Measurements from ENCODE around the gene EPHA1.

DNA sequence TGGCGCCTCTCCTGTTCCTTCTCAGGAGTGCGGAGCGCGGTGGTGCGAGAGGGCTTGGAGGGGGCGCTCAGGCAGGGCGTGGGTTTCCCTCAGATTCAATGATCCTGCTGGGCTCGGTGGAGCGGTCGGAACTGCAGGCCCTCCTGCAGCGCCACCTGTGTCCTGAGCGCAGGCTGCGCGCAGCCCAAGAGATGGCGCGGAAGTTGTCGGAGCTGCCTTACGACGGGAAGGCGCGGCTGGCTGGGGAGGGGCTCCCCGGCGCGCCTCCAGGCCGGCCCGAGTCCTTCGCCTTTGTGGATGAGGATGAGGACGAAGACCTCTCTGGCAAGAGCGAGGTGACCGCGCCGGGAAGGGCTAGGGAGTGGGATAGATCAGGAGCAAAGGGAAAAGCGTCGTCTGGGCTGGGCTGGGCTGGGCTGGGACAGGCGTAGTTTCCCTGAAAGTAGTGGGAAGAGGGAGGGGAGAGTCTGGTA lies 63.2 kb downstream of the EPHA1 start:
- TF ChIP-seq, protein P1, sequence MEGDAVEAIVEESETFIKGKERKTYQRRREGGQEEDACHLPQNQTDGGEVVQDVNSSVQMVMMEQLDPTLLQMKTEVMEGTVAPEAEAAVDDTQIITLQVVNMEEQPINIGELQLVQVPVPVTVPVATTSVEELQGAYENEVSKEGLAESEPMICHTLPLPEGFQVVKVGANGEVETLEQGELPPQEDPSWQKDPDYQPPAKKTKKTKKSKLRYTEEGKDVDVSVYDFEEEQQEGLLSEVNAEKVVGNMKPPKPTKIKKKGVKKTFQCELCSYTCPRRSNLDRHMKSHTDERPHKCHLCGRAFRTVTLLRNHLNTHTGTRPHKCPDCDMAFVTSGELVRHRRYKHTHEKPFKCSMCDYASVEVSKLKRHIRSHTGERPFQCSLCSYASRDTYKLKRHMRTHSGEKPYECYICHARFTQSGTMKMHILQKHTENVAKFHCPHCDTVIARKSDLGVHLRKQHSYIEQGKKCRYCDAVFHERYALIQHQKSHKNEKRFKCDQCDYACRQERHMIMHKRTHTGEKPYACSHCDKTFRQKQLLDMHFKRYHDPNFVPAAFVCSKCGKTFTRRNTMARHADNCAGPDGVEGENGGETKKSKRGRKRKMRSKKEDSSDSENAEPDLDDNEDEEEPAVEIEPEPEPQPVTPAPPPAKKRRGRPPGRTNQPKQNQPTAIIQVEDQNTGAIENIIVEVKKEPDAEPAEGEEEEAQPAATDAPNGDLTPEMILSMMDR (conservative IDR thresholded peaks at IDR 0.05; ENCODE audit: low read length) = no peak
- TF ChIP-seq EZH2phosphoT487 (IDR thresholded peaks at IDR 0.05; ENCODE audit: borderline replicate concordance) = no peak
